ENCODE data around the gene MTMR11. TPM values are rescaled to one million over a fixed set of nuclear protein-coding genes. Genes with fewer than 3 reads are reported as not detected.
A peak's percentile ranks its signal among the peaks of the same experiment; 100 is the strongest.

MTMR11 gene
- total and polyA plus RNA-seq, 9 of the 15 experiments (the other 6 are each of a cell fraction or from before 2014, with no cell fraction given) = 0.09 to 1.6 (median 0.51) TPM

DNA sequence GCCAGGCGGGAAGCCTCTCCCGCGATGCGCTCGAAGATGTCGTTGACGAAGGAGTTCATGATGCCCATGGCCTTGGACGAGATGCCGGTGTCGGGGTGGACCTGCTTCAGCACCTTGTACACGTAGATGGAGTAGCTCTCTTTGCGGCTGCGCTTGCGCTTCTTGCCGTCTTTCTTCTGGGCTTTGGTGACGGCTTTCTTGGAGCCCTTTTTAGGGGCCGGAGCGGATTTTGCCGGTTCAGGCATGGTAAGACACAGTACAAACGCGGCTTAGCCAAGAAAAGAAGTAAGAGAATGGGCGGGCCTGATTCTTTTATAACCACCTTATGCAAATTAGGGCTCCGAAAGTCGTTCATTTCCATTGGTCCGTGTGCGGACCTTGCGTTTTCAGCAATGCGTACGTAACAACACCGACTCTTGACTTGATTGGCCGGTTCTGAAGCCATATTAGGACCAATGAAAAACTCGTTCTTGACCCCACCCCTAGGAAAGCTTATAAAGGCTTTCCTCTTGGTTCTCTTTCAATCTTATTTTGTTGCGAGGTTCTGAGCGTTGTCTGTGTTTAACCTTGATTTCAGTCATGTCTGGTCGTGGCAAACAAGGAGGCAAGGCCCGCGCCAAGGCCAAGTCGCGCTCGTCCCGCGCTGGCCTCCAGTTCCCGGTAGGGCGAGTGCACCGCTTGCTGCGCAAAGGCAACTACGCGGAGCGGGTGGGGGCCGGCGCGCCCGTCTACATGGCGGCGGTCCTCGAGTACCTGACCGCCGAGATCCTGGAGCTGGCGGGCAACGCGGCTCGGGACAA is 50.1 kb downstream of the MTMR11 start (continued):
- TF ChIP-seq, protein P1, sequence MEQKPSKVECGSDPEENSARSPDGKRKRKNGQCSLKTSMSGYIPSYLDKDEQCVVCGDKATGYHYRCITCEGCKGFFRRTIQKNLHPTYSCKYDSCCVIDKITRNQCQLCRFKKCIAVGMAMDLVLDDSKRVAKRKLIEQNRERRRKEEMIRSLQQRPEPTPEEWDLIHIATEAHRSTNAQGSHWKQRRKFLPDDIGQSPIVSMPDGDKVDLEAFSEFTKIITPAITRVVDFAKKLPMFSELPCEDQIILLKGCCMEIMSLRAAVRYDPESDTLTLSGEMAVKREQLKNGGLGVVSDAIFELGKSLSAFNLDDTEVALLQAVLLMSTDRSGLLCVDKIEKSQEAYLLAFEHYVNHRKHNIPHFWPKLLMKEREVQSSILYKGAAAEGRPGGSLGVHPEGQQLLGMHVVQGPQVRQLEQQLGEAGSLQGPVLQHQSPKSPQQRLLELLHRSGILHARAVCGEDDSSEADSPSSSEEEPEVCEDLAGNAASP (IDR thresholded peaks at IDR 0.05) = no peak
- TF ChIP-seq, protein P2, sequence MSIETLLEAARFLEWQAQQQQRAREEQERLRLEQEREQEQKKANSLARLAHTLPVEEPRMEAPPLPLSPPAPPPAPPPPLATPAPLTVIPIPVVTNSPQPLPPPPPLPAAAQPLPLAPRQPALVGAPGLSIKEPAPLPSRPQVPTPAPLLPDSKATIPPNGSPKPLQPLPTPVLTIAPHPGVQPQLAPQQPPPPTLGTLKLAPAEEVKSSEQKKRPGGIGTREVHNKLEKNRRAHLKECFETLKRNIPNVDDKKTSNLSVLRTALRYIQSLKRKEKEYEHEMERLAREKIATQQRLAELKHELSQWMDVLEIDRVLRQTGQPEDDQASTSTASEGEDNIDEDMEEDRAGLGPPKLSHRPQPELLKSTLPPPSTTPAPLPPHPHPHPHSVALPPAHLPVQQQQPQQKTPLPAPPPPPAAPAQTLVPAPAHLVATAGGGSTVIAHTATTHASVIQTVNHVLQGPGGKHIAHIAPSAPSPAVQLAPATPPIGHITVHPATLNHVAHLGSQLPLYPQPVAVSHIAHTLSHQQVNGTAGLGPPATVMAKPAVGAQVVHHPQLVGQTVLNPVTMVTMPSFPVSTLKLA (conservative IDR thresholded peaks at IDR 0.05) = peak; percentile 34 to 54
- peak; percentile 96 for TF ChIP-seq ZBED1 (IDR thresholded peaks at IDR 0.05)
- TF ChIP-seq, protein P3, sequence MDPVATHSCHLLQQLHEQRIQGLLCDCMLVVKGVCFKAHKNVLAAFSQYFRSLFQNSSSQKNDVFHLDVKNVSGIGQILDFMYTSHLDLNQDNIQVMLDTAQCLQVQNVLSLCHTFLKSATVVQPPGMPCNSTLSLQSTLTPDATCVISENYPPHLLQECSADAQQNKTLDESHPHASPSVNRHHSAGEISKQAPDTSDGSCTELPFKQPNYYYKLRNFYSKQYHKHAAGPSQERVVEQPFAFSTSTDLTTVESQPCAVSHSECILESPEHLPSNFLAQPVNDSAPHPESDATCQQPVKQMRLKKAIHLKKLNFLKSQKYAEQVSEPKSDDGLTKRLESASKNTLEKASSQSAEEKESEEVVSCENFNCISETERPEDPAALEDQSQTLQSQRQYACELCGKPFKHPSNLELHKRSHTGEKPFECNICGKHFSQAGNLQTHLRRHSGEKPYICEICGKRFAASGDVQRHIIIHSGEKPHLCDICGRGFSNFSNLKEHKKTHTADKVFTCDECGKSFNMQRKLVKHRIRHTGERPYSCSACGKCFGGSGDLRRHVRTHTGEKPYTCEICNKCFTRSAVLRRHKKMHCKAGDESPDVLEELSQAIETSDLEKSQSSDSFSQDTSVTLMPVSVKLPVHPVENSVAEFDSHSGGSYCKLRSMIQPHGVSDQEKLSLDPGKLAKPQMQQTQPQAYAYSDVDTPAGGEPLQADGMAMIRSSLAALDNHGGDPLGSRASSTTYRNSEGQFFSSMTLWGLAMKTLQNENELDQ (CRISPR knock-in tag; IDR thresholded peaks at IDR 0.05; ENCODE audit: borderline replicate concordance) = no peak
- peak; percentile 50 for TF ChIP-seq ELF2 (CRISPR knock-in tag; IDR thresholded peaks at IDR 0.05)
- no peak for TF ChIP-seq FOXM1 (IDR thresholded peaks at IDR 0.05; ENCODE audit: low read depth)
- TF ChIP-seq FOXM1 (CRISPR knock-in tag; IDR thresholded peaks at IDR 0.05; ENCODE audit: low read depth) = peak; percentile 84; the same call in 1 of the 2 replicates
- TF ChIP-seq MYNN (IDR thresholded peaks at IDR 0.05) = no peak
- TF ChIP-seq MYNN (CRISPR knock-in tag; IDR thresholded peaks at IDR 0.05) = no peak
- peak; percentile 82; the same call in 1 of the 2 replicates for TF ChIP-seq RBM15 (IDR thresholded peaks at IDR 0.05; ENCODE audit: insufficient read depth, low read length)
- TF ChIP-seq, protein P4, sequence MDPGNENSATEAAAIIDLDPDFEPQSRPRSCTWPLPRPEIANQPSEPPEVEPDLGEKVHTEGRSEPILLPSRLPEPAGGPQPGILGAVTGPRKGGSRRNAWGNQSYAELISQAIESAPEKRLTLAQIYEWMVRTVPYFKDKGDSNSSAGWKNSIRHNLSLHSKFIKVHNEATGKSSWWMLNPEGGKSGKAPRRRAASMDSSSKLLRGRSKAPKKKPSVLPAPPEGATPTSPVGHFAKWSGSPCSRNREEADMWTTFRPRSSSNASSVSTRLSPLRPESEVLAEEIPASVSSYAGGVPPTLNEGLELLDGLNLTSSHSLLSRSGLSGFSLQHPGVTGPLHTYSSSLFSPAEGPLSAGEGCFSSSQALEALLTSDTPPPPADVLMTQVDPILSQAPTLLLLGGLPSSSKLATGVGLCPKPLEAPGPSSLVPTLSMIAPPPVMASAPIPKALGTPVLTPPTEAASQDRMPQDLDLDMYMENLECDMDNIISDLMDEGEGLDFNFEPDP (CRISPR knock-in tag; IDR thresholded peaks at IDR 0.05) = no peak
- TF ChIP-seq CCAR2 (IDR thresholded peaks at IDR 0.05; ENCODE audit: low read depth, low read length) = no peak
- no peak for TF ChIP-seq ZNF408 (CRISPR knock-in tag; IDR thresholded peaks at IDR 0.05; ENCODE audit: low read depth)
- no peak for TF ChIP-seq CREBBP (IDR thresholded peaks at IDR 0.05; ENCODE audit: low read depth, low read length)
- peak; percentile 59; the same call in 1 of the 2 replicates for TF ChIP-seq PTBP1 (IDR thresholded peaks at IDR 0.05; ENCODE audit: low read depth, low read length)
- TF ChIP-seq HMGN3 (IDR thresholded peaks at IDR 0.05; ENCODE audit: borderline replicate concordance, extremely low read depth, insufficient read length, low read depth, low read length) = no peak
- TF ChIP-seq, protein P5, sequence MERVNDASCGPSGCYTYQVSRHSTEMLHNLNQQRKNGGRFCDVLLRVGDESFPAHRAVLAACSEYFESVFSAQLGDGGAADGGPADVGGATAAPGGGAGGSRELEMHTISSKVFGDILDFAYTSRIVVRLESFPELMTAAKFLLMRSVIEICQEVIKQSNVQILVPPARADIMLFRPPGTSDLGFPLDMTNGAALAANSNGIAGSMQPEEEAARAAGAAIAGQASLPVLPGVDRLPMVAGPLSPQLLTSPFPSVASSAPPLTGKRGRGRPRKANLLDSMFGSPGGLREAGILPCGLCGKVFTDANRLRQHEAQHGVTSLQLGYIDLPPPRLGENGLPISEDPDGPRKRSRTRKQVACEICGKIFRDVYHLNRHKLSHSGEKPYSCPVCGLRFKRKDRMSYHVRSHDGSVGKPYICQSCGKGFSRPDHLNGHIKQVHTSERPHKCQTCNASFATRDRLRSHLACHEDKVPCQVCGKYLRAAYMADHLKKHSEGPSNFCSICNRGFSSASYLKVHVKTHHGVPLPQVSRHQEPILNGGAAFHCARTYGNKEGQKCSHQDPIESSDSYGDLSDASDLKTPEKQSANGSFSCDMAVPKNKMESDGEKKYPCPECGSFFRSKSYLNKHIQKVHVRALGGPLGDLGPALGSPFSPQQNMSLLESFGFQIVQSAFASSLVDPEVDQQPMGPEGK (CRISPR knock-in tag; IDR thresholded peaks at IDR 0.05; ENCODE audit: borderline replicate concordance) = no peak
- TF ChIP-seq ARID2 (IDR thresholded peaks at IDR 0.05) = no peak; the same call in 1 of the 2 replicates

Data from K562 (cell line).